Brain pericyte (primary cell): ENCODE measurements around the gene SMYD3.
"Not testable (repeated sequence)": the region's sequence is repeated elsewhere in the genome, so short reads cannot be mapped to it uniquely, and the experiment has no call there.

Experiments used
- DNase-seq: peaks from one replicate; pipeline ENCODE4 v3.0.0-alpha.2; 2012; ENCODE audit warnings: low read depth, low spot score

Gene SMYD3

GRCh38 chr1:246108278-246108925 lies 398.7 kb downstream of the SMYD3 start:
- DNase-seq, result no peak

GRCh38 chr1:246107516-246108277 lies 399.4 kb downstream of the SMYD3 start:
- DNase-seq, result no peak

GRCh38 chr1:246106342-246106763 lies 400.7 kb downstream of the SMYD3 start:
- DNase-seq, result no peak

GRCh38 chr1:246104927-246105326 lies 402.2 kb downstream of the SMYD3 start:
- no peak for DNase-seq

- no peak for DNase-seq
These were observed 407.5 kb downstream of the SMYD3 start for GRCh38 chr1:246099570-246099969.

GRCh38 chr1:246096356-246096755 lies 410.7 kb downstream of the SMYD3 start:
- DNase-seq, result no peak

- no peak for DNase-seq
These were observed 411.6 kb downstream of the SMYD3 start for GRCh38 chr1:246095443-246095842.

- no peak for DNase-seq
These were observed 413.8 kb downstream of the SMYD3 start for GRCh38 chr1:246093230-246093629.

- DNase-seq, result no peak
These were observed 414.9 kb downstream of the SMYD3 start for GRCh38 chr1:246092136-246092535.

GRCh38 chr1:246091477-246091876 lies 415.6 kb downstream of the SMYD3 start:
- DNase-seq, result no peak

GRCh38 chr1:246086191-246086590 lies 420.9 kb downstream of the SMYD3 start:
- DNase-seq, result no peak

GRCh38 chr1:246083416-246083815 lies 423.7 kb downstream of the SMYD3 start:
- DNase-seq, result no peak

GRCh38 chr1:246081856-246082668 lies 425.0 kb downstream of the SMYD3 start:
- DNase-seq, result no peak

GRCh38 chr1:246081138-246081702 lies 425.9 kb downstream of the SMYD3 start:
- no peak for DNase-seq

- DNase-seq, result no peak
These were observed 427.0 kb downstream of the SMYD3 start for GRCh38 chr1:246080031-246080430.

GRCh38 chr1:246078888-246079252 lies 428.2 kb downstream of the SMYD3 start:
- no peak for DNase-seq

- DNase-seq, result no peak
These were observed 428.8 kb downstream of the SMYD3 start for GRCh38 chr1:246078126-246078887.

GRCh38 chr1:246077476-246077875 lies 429.6 kb downstream of the SMYD3 start:
- no peak for DNase-seq

- no peak for DNase-seq
These were observed 432.7 kb downstream of the SMYD3 start for GRCh38 chr1:246074421-246074820.

GRCh38 chr1:246072456-246072955 lies 434.6 kb downstream of the SMYD3 start:
- no peak for DNase-seq

GRCh38 chr1:246071981-246072380 lies 435.1 kb downstream of the SMYD3 start:
- DNase-seq, result not testable (repeated sequence)
